HL-60 (cell line): ENCODE data around the gene SUN3.

Source experiments
- CTCF ChIP-seq: IDR thresholded peaks from one replicate; pipeline ENCODE4 v1.5.1; 2011; ENCODE audit warnings: low read length, control low read depth, inconsistent platforms; ENCODE audit not compliant: insufficient read depth
- POLR2AphosphoS5 ChIP-seq: IDR thresholded peaks from 2 replicates; pipeline ENCODE4 v1.6.1; 2012; ENCODE audit warnings: low read depth
- SPI1 ChIP-seq: IDR thresholded peaks from 2 replicates; pipeline ENCODE4 v1.6.1; 2012; ENCODE audit warnings: low read depth, mild to moderate bottlenecking, borderline replicate concordance
- TF ChIP-seq, protein P1 (sequence below): IDR thresholded peaks from 2 replicates; pipeline ENCODE4 v1.6.1; 2012; ENCODE audit warnings: low read depth; ENCODE audit not compliant: insufficient replicate concordance

DNA sequence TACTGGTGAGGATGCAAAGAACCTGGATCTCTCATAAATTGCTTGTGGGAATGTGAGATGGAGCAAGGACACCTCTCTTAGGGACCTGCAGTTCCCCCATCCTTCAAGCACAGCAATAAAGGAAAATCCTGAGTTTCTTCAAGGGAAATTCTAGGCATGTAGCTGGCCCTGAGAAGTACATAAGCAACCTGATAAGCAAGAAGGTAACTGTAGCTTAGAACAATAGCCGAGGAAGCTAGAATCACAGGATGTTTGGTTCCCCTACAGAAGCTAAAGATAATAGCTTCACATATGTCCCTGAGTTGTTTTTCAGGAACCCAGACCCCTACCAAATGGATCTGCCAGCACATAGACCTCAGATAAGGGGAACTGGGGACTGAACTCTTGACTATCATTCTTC lies 48.5 kb upstream of the SUN3 start:
- TF ChIP-seq CTCF = no peak
- TF ChIP-seq SPI1 = no peak
- no peak for TF ChIP-seq POLR2AphosphoS5
- TF ChIP-seq, protein P1, sequence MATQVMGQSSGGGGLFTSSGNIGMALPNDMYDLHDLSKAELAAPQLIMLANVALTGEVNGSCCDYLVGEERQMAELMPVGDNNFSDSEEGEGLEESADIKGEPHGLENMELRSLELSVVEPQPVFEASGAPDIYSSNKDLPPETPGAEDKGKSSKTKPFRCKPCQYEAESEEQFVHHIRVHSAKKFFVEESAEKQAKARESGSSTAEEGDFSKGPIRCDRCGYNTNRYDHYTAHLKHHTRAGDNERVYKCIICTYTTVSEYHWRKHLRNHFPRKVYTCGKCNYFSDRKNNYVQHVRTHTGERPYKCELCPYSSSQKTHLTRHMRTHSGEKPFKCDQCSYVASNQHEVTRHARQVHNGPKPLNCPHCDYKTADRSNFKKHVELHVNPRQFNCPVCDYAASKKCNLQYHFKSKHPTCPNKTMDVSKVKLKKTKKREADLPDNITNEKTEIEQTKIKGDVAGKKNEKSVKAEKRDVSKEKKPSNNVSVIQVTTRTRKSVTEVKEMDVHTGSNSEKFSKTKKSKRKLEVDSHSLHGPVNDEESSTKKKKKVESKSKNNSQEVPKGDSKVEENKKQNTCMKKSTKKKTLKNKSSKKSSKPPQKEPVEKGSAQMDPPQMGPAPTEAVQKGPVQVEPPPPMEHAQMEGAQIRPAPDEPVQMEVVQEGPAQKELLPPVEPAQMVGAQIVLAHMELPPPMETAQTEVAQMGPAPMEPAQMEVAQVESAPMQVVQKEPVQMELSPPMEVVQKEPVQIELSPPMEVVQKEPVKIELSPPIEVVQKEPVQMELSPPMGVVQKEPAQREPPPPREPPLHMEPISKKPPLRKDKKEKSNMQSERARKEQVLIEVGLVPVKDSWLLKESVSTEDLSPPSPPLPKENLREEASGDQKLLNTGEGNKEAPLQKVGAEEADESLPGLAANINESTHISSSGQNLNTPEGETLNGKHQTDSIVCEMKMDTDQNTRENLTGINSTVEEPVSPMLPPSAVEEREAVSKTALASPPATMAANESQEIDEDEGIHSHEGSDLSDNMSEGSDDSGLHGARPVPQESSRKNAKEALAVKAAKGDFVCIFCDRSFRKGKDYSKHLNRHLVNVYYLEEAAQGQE = no peak
